PC-9 (cell line): ENCODE measurements around the gene AEBP1. TPM values are rescaled to one million over a fixed set of nuclear protein-coding genes. Genes with fewer than 3 reads are reported as not detected.

Experiments used
- BruUV-seq: library from RNA; stranded (reverse); fragments of 400-500 nt; replicated peaks from 2 replicates; lab custom pipeline; 2021; lab: Mats Ljungman, UMichigan
- CTCF ChIA-PET: fragments of 300-600 bp; sonication (Branson Sonifier 250); formaldehyde crosslinking; loops from one replicate; lab custom pipeline; 2022; ENCODE audit warnings: antibody characterized with exemption; lab: Charles Lee
- POLR2A ChIA-PET: fragments of 300-600 bp; sonication (Branson Sonifier 250); formaldehyde crosslinking; loops from one replicate; lab custom pipeline; 2022; ENCODE audit warnings: antibody characterized with exemption; ENCODE audit not compliant: unreplicated experiment; lab: Charles Lee
- DNase-seq, 2 experiments: peaks; one replicate each; pipeline versions ENCODE4 v3.0.0 to v3.0.0-alpha.2; 2015 to 2022; ENCODE audit warnings: mixed read lengths in 1 of 2
- H2AFZ ChIP-seq: fragments of 200-600 bp; sonication (generic); 2 replicates; pipeline ENCODE4 v1.8.1; 2017; ENCODE audit warnings: antibody characterized with exemption
- H3F3A ChIP-seq: fragments of 200-600 bp; sonication (generic); 2 replicates; pipeline ENCODE4 v1.8.1; 2017; ENCODE audit warnings: antibody characterized with exemption, mild to moderate bottlenecking, low read depth; ENCODE audit not compliant: insufficient read depth
- H3K27ac ChIP-seq: fragments of 200-600 bp; sonication (generic); 2 replicates; pipeline ENCODE4 v1.6.1; 2016; ENCODE audit warnings: mixed run types
- H3K27me3 ChIP-seq: fragments of 200-600 bp; sonication (generic); 2 replicates; pipeline ENCODE4 v1.6.1; 2016; ENCODE audit warnings: low read depth, mixed run types; ENCODE audit not compliant: insufficient read depth
- H3K36me3 ChIP-seq: fragments of 200-600 bp; sonication (generic); 2 replicates; pipeline ENCODE4 v1.6.1; 2016; ENCODE audit warnings: low read depth, mixed run types
- H3K4me1 ChIP-seq: fragments of 200-600 bp; sonication (generic); replicated peaks from 2 replicates; pipeline ENCODE4 v1.6.1; 2016; ENCODE audit warnings: mixed run types; ENCODE audit not compliant: insufficient read depth
- H3K4me2 ChIP-seq: fragments of 200-600 bp; sonication (generic); 2 replicates; pipeline ENCODE4 v1.6.1; 2017; ENCODE audit warnings: mixed run types
- H3K4me3 ChIP-seq: fragments of 200-600 bp; sonication (generic); 2 replicates; pipeline ENCODE4 v1.6.1; 2016; ENCODE audit warnings: mixed run types
- H3K79me2 ChIP-seq: fragments of 200-600 bp; sonication (generic); 2 replicates; pipeline ENCODE4 v1.6.1; 2017; ENCODE audit warnings: low read depth, mixed run types
- H3K9me2 ChIP-seq: fragments of 200-600 bp; sonication (generic); 2 replicates; pipeline ENCODE4 v1.8.1; 2017; ENCODE audit warnings: mild to moderate bottlenecking; ENCODE audit not compliant: insufficient read depth
- H3K9me3 ChIP-seq: fragments of 200-600 bp; sonication (generic); 2 replicates; pipeline ENCODE4 v1.8.1; 2016; ENCODE audit warnings: low read depth; ENCODE audit not compliant: insufficient read depth
- H4K20me1 ChIP-seq: fragments of 200-600 bp; sonication (generic); 2 replicates; pipeline ENCODE4 v1.8.1; 2017; ENCODE audit not compliant: insufficient read depth
- CTCF ChIP-seq: fragments of 200-600 bp; sonication (generic); conservative IDR thresholded peaks from 2 replicates; pipeline ENCODE4 v1.6.1; 2017; ENCODE audit warnings: mixed run types, antibody characterized with exemption, mild to moderate bottlenecking, moderate library complexity
- EZH2 ChIP-seq: fragments of 200-600 bp; sonication (generic); IDR thresholded peaks from 2 replicates; pipeline ENCODE4 v1.8.0; 2017; ENCODE audit warnings: antibody characterized with exemption, low read depth
- intact Hi-C: fragments of 100-400 bp; cut with micrococcal nuclease; formaldehyde crosslinking; loops from one replicate; pipeline ENCODE4 v1.10.0; 2022; ENCODE audit not compliant: unreplicated experiment
- total RNA-seq: library from RNA; stranded (reverse); gene quantifications from 2 replicates; pipeline ENCODE4 v1.2.3, GENCODE V29; 2021

The AEBP1 gene
- total RNA-seq, 1 experiment from 2014 or later: 0.33 TPM

DNA sequence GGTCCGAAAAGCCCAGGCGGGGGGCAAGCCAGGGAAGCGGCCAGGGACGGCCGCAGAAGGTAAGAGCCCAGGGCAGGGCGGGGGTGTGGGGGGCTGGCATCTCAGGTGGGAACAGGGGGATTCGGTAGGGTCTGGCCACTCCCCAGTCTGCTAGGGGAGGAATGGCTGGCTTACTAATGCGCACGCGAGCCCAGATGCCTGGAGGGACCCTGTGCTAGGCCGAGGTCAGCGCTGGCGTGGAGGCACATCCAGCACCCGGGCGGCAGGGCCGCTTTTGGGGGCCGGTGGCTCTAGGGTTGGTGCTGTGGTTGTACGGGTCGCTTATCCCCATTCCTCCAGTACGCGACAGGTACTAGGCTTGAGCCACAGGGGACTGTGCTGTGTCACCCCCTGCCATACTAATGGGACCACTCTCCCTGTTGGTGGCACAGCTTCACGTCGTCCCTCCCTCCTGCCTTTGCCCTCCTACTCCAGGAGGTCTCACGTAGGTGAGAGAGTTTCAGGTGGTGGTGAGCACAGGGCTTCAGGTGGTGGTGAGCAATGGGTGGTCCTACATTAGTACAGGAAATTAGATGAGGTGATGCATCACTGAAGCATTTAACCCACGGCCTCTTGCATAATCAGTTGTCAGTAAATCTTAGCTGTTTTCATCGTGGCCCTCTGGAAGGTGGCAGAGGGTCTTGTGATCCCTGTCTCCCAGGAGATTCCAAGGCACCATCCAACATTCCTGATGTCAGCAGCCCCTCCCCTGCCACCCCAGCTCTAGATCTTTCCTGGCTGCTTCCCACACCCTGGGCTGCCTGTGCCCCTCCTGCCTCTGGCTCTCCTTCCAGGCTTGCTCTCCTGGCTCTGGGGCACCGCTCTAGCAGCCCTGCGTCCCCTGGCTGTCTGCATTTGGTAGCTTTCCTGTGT is 971 bp downstream of the AEBP1 start:
- peak in 1 of 2 experiments; percentile 41 for DNase-seq
- H3K79me2 ChIP-seq: no peaks in the 10 kb centered on the region
- peaks cover 5% of the 10 kb centered on the region; the same call in 1 of the 2 replicates for H3F3A ChIP-seq
- no peaks in the 10 kb centered on the region for H3K27me3 ChIP-seq
- intact Hi-C loops: no loop called here
- no peak overlapping the region for H3K27ac ChIP-seq
- H4K20me1 ChIP-seq: no peaks in the 10 kb centered on the region
- H3K36me3 ChIP-seq: no peaks in the 10 kb centered on the region
- BruUV-seq: no TSS peak
- H3K4me2 ChIP-seq: no peak overlapping the region
- no peaks in the 10 kb centered on the region for H3K9me3 ChIP-seq
- TF ChIP-seq EZH2 (no peak), CTCF (no peak)
- CTCF ChIA-PET: interaction anchor here (0.6 to 0.7 kb wide), 3 partner anchors 29 to 859 kb away, joined by 4 to 6 read pairs (median 5); no protein-coding TSS in a partner anchor
- H3K4me1 ChIP-seq: 0 out of 2 replicates have a peak, but pooled peaks cover 7% of the 10 kb centered on the region
- POLR2A ChIA-PET: interaction anchor here (0.5 to 0.7 kb wide), 2 partner anchors 29 to 66 kb away, joined by 3 to 11 read pairs; no protein-coding TSS in a partner anchor
- no peak overlapping the region for H3K4me3 ChIP-seq
- H3K9me2 ChIP-seq: no peaks in the 10 kb centered on the region
- H2AFZ ChIP-seq: no peak overlapping the region

DNA sequence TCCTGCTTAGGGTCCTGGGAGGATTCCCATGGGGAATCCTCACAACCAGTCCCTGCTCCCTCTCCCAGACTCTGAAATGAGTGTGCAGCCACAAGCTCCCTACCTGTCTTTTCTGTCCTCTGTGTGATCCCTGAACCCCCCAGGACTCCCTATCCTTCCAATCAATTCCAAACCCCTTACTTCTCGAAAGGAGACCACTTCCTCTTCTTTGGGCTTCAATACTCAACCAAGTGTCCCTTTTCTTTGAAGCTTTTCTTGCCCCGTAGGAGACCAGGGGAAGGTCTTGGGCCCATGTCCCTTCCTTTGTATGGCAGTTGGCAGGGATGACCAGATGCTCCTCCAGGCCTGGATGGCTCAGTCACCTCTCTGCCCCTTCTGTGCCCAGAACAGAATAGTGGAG is 1.7 kb downstream of the AEBP1 start:
- DNase-seq: no peak
- ChIA-PET POLR2A (interaction anchor here (0.5 to 0.7 kb wide), 3 partner anchors 30 to 155 kb away, joined by 3 to 11 read pairs (median 3); no protein-coding TSS in a partner anchor), CTCF (interaction anchor here (0.6 to 0.7 kb wide), 2 partner anchors 104 to 858 kb away, joined by 5 to 6 read pairs; no protein-coding TSS in a partner anchor)
- no peak overlapping the region for H3K4me3 ChIP-seq
- peaks cover 5% of the 10 kb centered on the region; the same call in 1 of the 2 replicates for H3F3A ChIP-seq
- H4K20me1 ChIP-seq: no peaks in the 10 kb centered on the region
- no peaks in the 10 kb centered on the region for H3K9me3 ChIP-seq
- no peaks in the 10 kb centered on the region for H3K36me3 ChIP-seq
- intact Hi-C loops: no loop called here
- TF ChIP-seq EZH2: no peak
- no peak for TF ChIP-seq CTCF
- no peaks in the 10 kb centered on the region for H3K79me2 ChIP-seq
- no TSS peak for BruUV-seq
- H3K4me1 ChIP-seq: 0 out of 2 replicates have a peak, but pooled peaks cover 7% of the 10 kb centered on the region
- no peak overlapping the region for H3K4me2 ChIP-seq
- H3K27me3 ChIP-seq: no peaks in the 10 kb centered on the region
- H3K27ac ChIP-seq: no peak overlapping the region
- H2AFZ ChIP-seq: no peak overlapping the region
- H3K9me2 ChIP-seq: no peaks in the 10 kb centered on the region

GRCh38 chr7:44106311-44107065 is 2.3 kb downstream of the AEBP1 start:
- H3K79me2 ChIP-seq: no peaks in the 10 kb centered on the region
- H3F3A ChIP-seq: peaks cover 5% of the 10 kb centered on the region; the same call in 1 of the 2 replicates
- CTCF ChIA-PET: no interaction called here
- H3K4me2 ChIP-seq: no peak overlapping the region
- H3K9me2 ChIP-seq: no peaks in the 10 kb centered on the region
- H2AFZ ChIP-seq: no peak overlapping the region
- TF ChIP-seq EZH2 (no peak), CTCF (no peak)
- POLR2A ChIA-PET: interaction anchor here (0.6 kb wide), 1 partner anchor 156 kb away, joined by 3 read pairs; no protein-coding TSS in a partner anchor
- H3K27me3 ChIP-seq: no peaks in the 10 kb centered on the region
- no TSS peak for BruUV-seq
- H3K36me3 ChIP-seq: no peaks in the 10 kb centered on the region
- H3K4me1 ChIP-seq: 0 out of 2 replicates have a peak, but pooled peaks cover 7% of the 10 kb centered on the region
- no peak for DNase-seq
- no peaks in the 10 kb centered on the region for H3K9me3 ChIP-seq
- H3K4me3 ChIP-seq: no peak overlapping the region
- no peak overlapping the region for H3K27ac ChIP-seq
- intact Hi-C loops: no loop called here
- H4K20me1 ChIP-seq: no peaks in the 10 kb centered on the region
